Measurements from ENCODE around the gene RRP8. TPM values are rescaled to one million over a fixed set of nuclear protein-coding genes. Genes with fewer than 3 reads are reported as not detected.

The RRP8 gene
- total RNA-seq, 2 experiments from 2014 or later, result 44.9 to 48.0 TPM

DNA sequence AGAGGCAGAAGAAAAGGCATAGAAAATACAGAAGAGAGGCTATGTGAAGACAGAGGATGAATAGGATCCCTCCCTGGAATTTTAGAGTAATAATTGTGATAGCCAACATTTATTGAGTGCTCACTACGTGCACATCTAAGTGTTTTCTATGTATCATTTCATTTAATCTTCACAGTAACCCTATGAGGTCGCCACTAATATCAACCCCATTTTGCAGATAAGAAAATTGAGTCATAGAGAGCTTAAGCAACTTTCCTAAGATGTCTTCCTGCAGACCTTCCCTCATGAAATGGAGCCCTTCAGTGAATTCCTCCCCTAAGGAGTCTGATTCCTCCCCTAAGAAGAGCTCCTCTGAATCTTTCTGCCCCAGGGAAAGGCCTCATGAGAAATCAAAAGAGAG is 38.1 kb downstream of the RRP8 start:
- ChIA-PET CTCF (interaction anchor here (1.2 kb wide), 1 partner anchor 15 kb away, joined by 3 read pairs; no protein-coding TSS in a partner anchor), POLR2A (no interaction called here)

DNA sequence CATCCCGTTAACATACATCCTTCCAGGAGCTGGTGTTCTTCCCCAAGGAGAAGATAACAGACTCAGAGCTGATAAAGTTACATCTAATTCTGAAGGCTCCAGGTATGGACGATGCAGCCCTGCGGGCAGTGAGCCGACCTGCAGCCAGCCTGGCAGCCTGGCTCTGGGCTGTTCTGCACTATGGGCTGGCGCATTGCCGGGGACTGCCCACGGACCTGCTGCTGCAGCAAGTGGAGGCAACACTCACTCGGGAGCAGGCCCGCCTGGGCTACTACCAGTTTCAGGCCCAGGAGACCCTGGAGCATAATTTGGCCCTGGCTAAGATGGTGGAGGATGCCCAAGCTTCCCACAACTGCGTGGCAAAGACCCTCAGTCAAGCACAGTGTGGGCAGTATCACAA is 39.7 kb downstream of the RRP8 start:
- ChIA-PET POLR2A (no interaction called here), CTCF (no interaction called here)

DNA sequence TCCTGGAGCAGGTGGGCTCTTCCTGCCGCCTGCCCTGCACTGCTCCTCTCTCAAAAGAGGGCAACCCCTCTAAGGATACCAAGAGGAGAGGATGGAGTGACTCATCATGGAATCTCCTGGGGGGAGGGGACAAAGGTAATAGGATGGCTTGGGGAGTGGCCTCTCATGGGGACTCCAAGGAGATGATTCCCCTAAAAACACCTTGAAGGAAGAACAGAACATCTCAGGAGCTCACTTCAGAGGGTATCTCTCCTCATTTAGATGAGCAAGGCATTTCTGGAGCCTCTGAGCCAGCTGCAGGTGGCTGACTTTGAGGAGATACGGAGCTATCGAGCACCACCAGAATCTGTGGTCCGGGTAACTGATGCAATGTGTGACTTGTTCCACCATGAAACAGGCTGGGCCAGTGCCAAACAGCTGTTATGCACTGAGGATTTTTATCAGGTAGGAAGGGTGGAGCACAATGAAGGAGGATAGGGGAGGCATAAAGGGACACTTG is 40.2 kb downstream of the RRP8 start:
- ChIA-PET POLR2A (no interaction called here), CTCF (no interaction called here)

DNA sequence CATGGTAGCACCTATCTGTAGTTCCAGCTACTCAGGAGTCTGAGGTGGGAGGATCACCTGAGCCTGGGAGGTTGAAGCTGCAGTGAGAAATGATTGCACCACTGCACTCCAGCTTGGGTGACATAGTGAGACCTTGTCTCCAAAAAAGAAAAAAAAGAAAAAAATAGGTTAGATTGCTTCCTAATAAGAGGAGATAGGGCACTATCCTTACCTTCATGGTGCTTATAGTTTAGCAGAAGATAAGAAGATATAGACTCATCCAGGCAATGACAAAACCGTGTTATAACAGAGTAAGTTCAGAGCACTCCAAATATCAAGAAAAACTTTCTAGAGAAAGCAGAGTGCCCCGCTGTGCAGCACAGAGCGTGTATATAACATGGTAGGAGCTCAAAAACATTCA is 42.1 kb downstream of the RRP8 start:
- ChIA-PET CTCF (no interaction called here), POLR2A (no interaction called here)

DNA sequence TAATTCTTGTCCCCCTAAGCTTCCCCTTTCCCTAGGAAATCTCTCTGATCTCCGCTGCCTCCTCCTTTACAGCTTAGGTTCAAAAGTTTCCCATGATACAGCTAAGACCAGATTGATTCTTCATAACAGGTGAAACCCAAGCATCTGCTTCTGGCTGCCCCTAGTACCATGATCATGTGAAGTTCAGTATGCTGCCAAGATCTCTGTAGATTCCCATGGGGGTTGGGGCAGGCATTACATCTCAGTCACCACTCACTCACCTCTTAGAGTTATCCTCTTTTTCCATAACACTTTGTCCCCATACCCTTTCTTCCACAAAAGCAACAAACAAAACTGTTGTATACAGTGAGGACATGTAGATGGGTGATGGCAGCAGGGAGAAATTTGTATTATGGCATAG is 44.0 kb downstream of the RRP8 start:
- ChIA-PET CTCF (interaction anchor here (1.2 kb wide), 1 partner anchor 108 kb away, joined by 3 read pairs; no protein-coding TSS in a partner anchor), POLR2A (no interaction called here)

DNA sequence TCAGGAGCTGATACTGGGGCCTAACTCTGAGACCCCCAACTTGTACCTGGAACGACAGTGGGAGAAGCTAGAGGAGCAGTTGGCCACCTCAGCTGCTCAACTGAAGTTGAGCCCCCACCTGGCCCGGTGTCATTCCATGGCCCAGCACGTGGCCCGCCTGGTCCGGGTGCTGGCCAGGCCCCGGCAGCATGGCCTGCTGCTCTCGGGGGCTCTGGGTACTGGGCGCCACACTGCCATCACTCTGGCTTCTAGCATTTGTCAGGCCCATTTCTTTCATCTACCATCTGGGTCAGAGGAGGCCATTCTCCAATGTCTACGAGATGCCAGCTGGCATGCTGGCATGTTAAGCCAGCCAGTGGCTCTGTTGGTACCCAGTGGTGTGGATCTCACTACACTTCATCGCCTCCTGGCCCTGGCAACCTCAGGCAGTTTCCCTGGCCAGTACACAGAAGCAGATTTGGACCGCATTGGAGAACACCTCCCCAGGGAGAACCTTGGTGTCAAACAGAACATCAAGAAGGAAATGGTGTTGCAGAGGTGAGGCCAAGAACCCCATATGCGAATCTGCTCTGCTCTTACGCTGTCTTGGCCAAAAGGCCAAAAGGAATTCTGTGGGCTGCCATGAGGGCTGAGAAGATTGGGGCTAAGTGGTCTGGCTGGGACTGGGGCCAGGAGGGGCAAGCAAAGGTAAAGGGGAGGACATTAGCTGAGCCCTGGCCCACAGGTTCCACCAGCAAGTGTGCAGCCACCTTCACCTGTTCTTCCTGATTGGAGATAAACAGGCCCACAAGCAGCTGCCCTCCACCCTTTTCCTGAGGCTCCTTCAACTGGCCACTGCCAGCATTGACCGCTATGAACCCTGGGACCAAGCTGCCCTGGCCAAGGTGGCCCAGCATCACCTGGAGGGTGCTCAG is 45.4 kb downstream of the RRP8 start:
- CTCF ChIA-PET, result no interaction called here
- POLR2A ChIA-PET, result no interaction called here

DNA sequence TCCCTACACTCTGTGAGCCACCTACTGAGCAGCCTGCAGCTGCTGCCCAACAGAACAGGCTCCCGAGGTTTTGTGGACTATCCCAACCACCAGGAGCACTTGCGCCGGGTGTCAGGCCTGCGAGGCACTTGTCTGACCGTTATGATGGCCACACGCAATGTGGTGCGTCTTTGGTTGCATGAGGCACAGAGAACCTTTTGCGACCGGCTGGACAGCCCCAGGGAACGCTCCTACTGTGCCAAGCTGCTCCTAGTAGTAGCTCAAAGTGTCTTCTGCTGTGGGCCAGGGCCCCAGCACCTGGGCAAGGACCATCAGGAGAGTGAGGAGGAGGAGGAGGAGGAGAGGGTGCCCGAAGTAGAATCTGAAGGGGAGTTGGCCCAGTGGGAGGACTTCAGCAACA is 46.4 kb downstream of the RRP8 start:
- POLR2A ChIA-PET, result no interaction called here
- CTCF ChIA-PET, result no interaction called here

DNA sequence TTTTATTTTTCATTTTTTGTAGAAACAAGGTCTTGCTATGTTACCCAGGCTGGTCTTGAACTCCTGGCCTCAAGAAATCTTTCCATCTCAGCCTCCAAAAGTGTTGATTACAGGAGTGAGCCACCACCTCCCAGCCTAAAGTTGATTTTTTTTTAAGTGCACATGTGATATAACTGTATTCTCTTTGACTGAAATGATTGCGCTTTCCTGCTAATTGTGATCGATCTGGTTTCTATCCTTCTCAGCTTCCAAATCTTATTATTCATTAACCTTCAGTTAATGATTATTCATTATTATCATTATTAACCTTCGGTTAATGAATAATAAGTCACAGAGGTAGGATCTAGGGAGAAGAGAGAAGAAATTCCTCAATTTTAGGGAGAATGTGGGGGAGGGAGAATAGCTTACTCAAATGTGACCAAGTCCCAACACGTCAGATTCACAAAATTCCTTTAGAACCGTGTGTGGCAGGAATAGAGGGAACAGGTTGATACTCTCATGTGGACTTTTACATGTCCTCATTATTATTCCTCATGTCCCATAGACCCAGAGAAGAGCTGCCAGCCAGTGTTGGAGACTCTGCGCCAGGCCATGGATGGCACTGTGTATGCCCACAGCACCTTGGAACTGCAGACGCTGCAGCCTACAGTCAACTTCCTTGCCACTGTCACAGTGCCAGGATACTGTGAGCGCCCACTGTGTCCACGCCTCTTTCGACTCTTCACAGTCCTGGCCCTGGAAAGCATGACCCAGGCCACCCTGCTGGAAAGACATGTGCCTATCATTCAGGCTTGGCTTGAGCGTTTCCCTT is 47.1 kb downstream of the RRP8 start:
- POLR2A ChIA-PET, result no interaction called here
- CTCF ChIA-PET, result no interaction called here

DNA sequence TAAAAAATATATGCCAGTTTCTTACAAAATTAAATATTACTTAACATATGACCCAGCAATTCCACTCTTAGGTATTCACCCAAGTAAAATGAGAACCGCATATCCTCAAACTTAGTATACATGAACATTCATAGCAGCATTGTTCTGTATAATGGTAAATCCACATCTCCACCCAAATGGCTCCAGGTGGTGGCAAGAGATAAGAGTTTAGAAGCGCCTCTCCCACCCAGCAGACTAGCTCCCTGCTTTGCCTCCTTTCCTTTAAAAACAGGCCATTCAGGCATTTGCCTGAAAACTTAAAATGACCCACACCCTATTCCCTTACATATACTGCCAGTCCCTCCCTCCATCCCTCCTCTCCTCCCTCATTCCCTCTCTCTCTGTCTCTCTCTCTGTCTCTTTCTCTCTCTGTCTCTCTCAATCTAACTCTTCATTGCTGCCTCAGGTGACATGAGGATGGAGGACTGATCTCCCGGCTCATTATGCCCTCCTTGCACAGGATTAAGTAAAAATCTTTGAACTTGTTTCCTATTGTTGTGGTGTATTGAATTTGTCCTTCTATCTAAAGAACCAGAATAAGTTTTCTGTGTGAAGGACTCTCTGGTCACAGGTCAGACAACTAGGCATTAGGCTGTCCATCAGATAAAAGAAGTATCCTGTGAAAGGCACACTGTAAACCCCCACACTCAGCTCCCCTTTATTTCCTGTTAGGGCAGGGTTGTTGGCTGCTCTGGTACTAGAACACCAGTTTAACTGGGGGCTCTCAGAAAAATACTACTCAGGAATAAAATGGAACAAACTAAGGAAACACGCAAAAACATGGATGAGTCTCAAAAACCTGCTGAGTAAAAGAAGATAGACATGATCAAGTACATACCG is 48.3 kb downstream of the RRP8 start:
- CTCF ChIA-PET, result no interaction called here
- POLR2A ChIA-PET, result no interaction called here

DNA sequence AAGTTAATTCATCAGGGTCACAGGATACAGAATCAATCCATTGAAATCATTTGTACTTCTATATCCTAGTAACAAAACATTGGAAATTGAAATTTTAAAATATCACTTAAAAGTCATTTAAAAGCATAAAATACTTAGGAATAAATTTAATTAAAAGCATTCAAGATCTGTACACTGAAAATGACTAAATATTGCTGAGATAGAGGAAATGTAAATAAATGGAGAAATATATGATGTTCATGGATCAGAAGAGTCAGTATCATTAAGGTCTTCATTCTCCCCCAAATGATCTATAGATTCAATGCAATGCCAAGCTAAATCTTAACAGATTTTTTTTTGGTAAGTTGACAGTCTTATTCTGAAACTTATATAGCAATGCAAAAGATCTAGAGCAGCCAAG is 49.8 kb downstream of the RRP8 start:
- POLR2A ChIA-PET, result no interaction called here
- CTCF ChIA-PET, result no interaction called here

DNA sequence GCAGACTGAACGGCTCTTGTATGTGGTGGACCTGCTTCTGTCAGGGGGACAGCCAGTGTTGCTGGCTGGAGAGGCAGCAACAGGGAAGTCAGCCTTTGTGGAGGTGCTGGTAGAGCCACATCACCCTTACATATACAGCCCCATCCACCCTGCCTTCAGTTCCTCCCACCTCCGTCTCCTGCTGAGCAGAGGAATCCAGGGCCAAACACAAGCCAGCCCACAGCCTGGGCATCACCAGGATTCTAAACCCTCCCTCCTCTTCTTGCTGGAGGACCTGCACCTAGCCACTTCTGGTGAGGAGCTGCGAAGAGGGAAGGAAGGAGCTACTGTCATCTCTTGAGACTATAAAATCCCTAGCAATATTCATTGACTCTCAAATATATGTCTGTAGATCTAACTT is 54.8 kb downstream of the RRP8 start:
- ChIA-PET CTCF (no interaction called here), POLR2A (no interaction called here)

DNA sequence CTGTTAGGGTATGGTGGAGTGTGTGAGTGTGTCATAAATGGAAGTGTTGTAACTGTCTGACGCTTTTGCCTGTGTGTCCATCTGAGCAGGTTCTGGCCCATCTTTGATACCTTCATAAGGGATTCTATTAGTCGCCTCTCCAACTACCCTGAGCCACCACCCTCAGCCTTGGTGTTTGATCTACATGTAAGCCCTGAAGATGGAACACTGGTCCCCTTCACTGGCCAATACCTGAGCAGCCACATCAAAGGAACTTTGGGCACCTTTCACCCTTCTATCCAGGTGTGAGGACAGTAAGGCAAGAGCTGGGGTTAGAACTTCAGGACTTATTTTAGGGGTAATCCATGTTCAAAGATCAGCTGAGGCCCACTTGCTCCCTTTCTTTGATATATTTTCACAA is 55.3 kb downstream of the RRP8 start:
- POLR2A ChIA-PET, result no interaction called here

DNA sequence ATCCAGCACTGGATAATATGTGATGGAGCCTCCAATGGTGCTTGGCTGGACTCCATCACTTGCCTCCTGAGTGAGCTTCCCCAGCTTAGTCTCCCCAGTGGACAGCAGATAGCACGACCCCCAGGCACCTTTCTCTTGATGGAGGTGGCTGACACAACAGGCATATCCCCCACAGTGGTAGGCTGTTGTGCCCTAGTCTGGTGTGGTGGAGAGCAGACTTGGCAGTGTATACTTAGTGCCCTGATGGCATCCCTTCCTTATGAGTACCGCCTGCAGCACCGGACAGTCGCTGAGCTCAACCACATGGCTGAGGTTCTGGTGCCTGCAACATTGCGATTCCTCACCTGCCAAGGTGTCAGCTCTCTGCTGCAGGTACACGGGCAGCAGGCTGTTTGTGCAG is 56.2 kb downstream of the RRP8 start:
- CTCF ChIA-PET, result no interaction called here
- POLR2A ChIA-PET, result no interaction called here

More for the DNA sequence above, 55.3 kb downstream of the RRP8 start:
- CTCF ChIA-PET, result no interaction called here

DNA sequence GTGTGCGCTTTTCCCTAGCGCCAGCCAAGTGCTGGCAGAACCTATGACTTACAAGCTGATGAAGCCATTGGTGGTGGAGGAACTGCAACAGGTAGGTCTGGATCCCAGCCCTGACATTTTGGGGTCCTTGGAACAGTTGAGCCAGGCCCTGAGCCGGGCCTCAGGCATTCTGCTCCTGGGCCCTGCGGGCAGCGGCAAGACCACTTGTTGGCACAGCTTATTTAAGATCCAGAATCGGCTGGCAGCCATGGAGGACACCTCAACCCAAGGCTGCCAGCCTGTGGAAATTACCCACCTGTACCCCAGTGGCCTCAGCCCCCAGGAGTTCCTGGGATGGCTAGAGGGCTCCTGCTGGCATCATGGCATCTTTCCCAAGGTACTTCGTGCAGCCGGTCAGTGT is 56.7 kb downstream of the RRP8 start:
- ChIA-PET POLR2A (no interaction called here), CTCF (no interaction called here)

DNA sequence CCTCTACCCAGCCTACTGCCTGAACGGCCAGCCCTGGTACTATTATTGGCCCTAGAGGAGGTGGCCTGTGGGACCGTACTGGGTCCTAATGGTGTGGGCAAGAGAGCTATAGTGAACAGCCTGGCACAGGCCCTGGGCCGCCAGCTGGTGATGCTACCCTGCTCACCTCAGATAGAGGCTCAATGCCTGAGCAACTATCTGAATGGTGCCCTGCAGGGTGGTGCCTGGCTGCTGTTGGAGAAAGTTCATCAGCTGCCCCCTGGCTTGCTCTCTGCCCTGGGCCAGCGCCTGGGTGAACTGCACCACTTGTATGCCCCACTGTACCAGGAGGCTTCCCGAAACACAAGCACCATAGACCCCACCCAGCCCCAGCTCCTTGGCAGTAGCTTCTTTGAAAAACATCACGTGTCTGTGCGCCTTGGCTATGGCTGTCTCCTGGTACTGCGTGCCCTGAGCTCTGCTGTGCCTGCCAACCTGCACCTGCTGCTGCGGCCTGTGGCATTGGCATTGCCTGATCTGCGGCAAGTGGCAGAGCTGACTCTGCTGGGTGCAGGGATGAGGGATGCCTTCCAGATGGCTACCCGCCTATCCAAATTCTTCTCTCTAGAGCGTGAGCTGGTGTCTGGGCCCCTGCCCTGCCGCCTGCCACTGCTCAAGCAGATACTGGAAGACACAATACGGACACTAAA is 57.4 kb downstream of the RRP8 start:
- CTCF ChIA-PET, result no interaction called here
- POLR2A ChIA-PET, result no interaction called here

Other genes with a start within 250 kb of the RRP8 start
- 10 to 100 TPM; 21.9 to 24.4 TPM for gene SMPD1, start 213.1 kb downstream of the RRP8 start, total RNA-seq
- 10 to 100 TPM; 37.2 to 39.7 TPM for gene APBB1, start 184.5 kb downstream of the RRP8 start, total RNA-seq
- gene HPX, start 162.6 kb downstream of the RRP8 start, total RNA-seq, result not detected
- gene TRIM3, start 129.7 kb downstream of the RRP8 start, total RNA-seq, result 1 to 10 TPM; 5.4 to 6.6 TPM
- 10 to 100 TPM; 49.2 to 50.7 TPM for gene ARFIP2, start 122.3 kb downstream of the RRP8 start, total RNA-seq
- 10 to 100 TPM; 44.2 to 45.8 TPM for gene TIMM10B, start 122.1 kb downstream of the RRP8 start, total RNA-seq
- gene DNHD1, start 106.3 kb downstream of the RRP8 start, total RNA-seq, result 10 to 100 TPM; 11.3 to 12.2 TPM
- gene ILK, start 158 bp upstream of the RRP8 start, total RNA-seq, result 10 to 100 TPM; 74.6 to 83.3 TPM
- gene TAF10, start 8.6 kb upstream of the RRP8 start, total RNA-seq, result 100 to 1,000 TPM; 163 to 176 TPM
- gene TPP1, start 15.8 kb upstream of the RRP8 start, total RNA-seq, result 10 to 100 TPM; 44.7 to 50.5 TPM
- under 1 TPM; 0.40 to 0.53 TPM for gene DCHS1, start 52.2 kb upstream of the RRP8 start, total RNA-seq
- gene MRPL17, start 79.7 kb upstream of the RRP8 start, total RNA-seq, result 100 to 1,000 TPM; 132 to 146 TPM
- gene OR2AG2, start 168.4 kb upstream of the RRP8 start, total RNA-seq, result under 1 TPM in 1 of 2 experiments, not detected in 1; 0.06 TPM
- not detected for gene OR2AG1, start 179.4 kb upstream of the RRP8 start, total RNA-seq
- gene OR6A2, start 196.1 kb upstream of the RRP8 start, total RNA-seq, result under 1 TPM; 0.06 to 0.13 TPM
- gene OR10A5, start 242.1 kb upstream of the RRP8 start, total RNA-seq, result not detected

Data from activated CD8-positive, alpha-beta memory T cell treated with anti-CD3 and anti-CD28 coated beads for 36 hours (primary cell).